Panc1 (cell line): ENCODE results near the gene RXFP4. TPM values are rescaled to one million over a fixed set of nuclear protein-coding genes. Genes with fewer than 3 reads are reported as not detected.

Experiments
- ATAC-seq: fragments of 200-7000 bp; cut with Tn5 transposase; 2 replicates; pipeline ENCODE4 v1.9.1; 2020; ENCODE audit warnings: mild to moderate bottlenecking, moderate library complexity
- BruUV-seq: library from RNA; stranded (reverse); fragments of 400-500 nt; replicated peaks from 2 replicates; lab custom pipeline; 2021; lab: Mats Ljungman, UMichigan
- CTCF ChIA-PET: fragments of 300-600 bp; sonication (Branson Sonifier 250); formaldehyde crosslinking; loops from one replicate; lab custom pipeline; 2022; ENCODE audit warnings: antibody characterized with exemption; lab: Charles Lee
- POLR2A ChIA-PET: fragments of 300-600 bp; sonication (Branson Sonifier 250); formaldehyde crosslinking; loops from one replicate; lab custom pipeline; 2022; ENCODE audit warnings: antibody characterized with exemption; lab: Charles Lee
- DNase-seq: peaks from one replicate; pipeline ENCODE4 v3.0.0-alpha.2; 2010; ENCODE audit warnings: low read depth, low spot score
- H3K27ac ChIP-seq: 2 replicates; pipeline ENCODE4 v1.5.1; 2011; ENCODE audit warnings: mild to moderate bottlenecking, low read length, inconsistent platforms
- H3K27me3 ChIP-seq: fragments of 200-500 bp; sonication (Bioruptor generic); 2 replicates; pipeline ENCODE4 v1.6.0; 2014; ENCODE audit warnings: low read length, inconsistent platforms; ENCODE audit not compliant: control insufficient read depth, insufficient read depth
- H3K36me3 ChIP-seq: fragments of 200-500 bp; sonication (Bioruptor generic); 2 replicates; pipeline ENCODE4 v1.5.1; 2014; ENCODE audit warnings: inconsistent platforms, mild to moderate bottlenecking, low read length, moderate library complexity; ENCODE audit not compliant: control insufficient read depth, insufficient read depth
- H3K4me1 ChIP-seq: 2 replicates; pipeline ENCODE4 v1.5.1; 2011; ENCODE audit warnings: inconsistent platforms, mild to moderate bottlenecking, low read length, moderate library complexity; ENCODE audit not compliant: control insufficient read depth, insufficient read depth
- H3K4me3 ChIP-seq, 2 experiments: 2 replicates each; pipeline ENCODE4 v1.5.1; 2011 to 2012; ENCODE audit warnings: low read depth in 2 of 2, low read length in 2 of 2, mild to moderate bottlenecking in 2 of 2, inconsistent platforms in 1 of 2, moderate library complexity in 1 of 2
- H3K9me3 ChIP-seq: fragments of 200-500 bp; sonication (Bioruptor generic); 2 replicates; pipeline ENCODE4 v1.5.1; 2014; ENCODE audit warnings: low read depth, mild to moderate bottlenecking, inconsistent platforms, low read length, moderate library complexity; ENCODE audit not compliant: control insufficient read depth, insufficient read depth
- POLR2AphosphoS5 ChIP-seq: IDR thresholded peaks from 2 replicates; pipeline ENCODE4 v1.6.1; 2012; ENCODE audit warnings: mild to moderate bottlenecking, low read depth, low read length, moderate library complexity
- SIN3A ChIP-seq: IDR thresholded peaks from 2 replicates; pipeline ENCODE4 v1.6.1; 2012; ENCODE audit warnings: low read depth, mild to moderate bottlenecking, low read length, moderate library complexity, borderline replicate concordance; ENCODE audit not compliant: insufficient read depth
- TCF7L2 ChIP-seq: IDR thresholded peaks from 2 replicates; pipeline ENCODE4 v1.6.1; 2011; ENCODE audit warnings: mild to moderate bottlenecking, low read depth, low read length, inconsistent platforms
- in situ Hi-C: cut with HindIII; loops from 2 replicates; pipeline ENCODE4 v1.10.0; 2016; ENCODE audit warnings: low sequenced_read_pairs, low pct_unique_long_range_greater_than_20kb
- intact Hi-C: fragments of 100-400 bp; cut with micrococcal nuclease; formaldehyde crosslinking; loops from one replicate; pipeline ENCODE4 v1.10.0; 2022; ENCODE audit not compliant: unreplicated experiment
- total RNA-seq: library from RNA; stranded (reverse); gene quantifications from one replicate; pipeline ENCODE4 v1.2.1, GENCODE V29; 2021; ENCODE audit not compliant: unreplicated experiment
- TF ChIP-seq, protein P1 (sequence below), 2 experiments: IDR thresholded peaks; 2 replicates each; pipeline ENCODE4 v1.6.1; 2011 to 2012; ENCODE audit warnings: low read depth in 2 of 2, control low read depth in 1 of 2, low read length in 1 of 2, mild to moderate bottlenecking in 1 of 2, moderate library complexity in 1 of 2; ENCODE audit not compliant: insufficient read depth in 1 of 2
- TF ChIP-seq, protein P2 (sequence below): fragments of 450-650 bp; IDR thresholded peaks from 2 replicates; pipeline ENCODE4 v1.5.1; 2017; ENCODE audit warnings: mild to moderate bottlenecking

Gene RXFP4
- total RNA-seq, 1 experiment from 2014 or later = 8.0 TPM

DNA sequence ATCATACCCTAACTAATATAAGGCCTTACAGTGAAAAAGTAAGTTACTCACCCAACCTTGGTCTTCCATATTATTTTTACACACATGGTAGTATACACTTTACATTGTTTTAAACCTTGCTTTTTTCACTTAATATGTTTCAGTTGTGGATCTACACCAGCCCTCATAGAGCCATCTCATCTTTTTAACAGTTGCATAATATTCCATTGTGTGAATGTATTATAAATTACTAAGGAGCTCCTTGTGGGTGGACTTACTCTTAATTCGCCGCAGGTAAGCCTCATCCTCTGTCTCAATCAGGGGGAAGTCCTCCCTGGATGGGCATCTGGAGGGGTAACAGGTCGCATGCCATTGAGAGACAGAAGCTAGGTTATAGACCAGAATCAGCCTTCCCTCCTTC, 13.2 kb downstream of the RXFP4 start:
- ATAC-seq (no peak), DNase-seq (no peak)
- in situ Hi-C loops (no loop called here), intact Hi-C loops (no loop called here)
- no peaks in the 10 kb centered on the region for H3K4me1 ChIP-seq
- H3K9me3 ChIP-seq = no peaks in the 10 kb centered on the region
- ChIA-PET CTCF (interaction anchor here (0.7 kb wide), 1 partner anchor 112 kb away, joined by 5 read pairs; no protein-coding TSS in a partner anchor), POLR2A (no interaction called here)
- no peak overlapping the region for H3K27ac ChIP-seq
- no peak overlapping the region for H3K4me3 ChIP-seq
- no peaks in the 10 kb centered on the region for H3K27me3 ChIP-seq
- BruUV-seq = no TSS peak
- H3K36me3 ChIP-seq = peaks cover 29% of the 10 kb centered on the region
- TF ChIP-seq POLR2AphosphoS5 = no peak
- TF ChIP-seq SIN3A = no peak
- TF ChIP-seq, protein P1, sequence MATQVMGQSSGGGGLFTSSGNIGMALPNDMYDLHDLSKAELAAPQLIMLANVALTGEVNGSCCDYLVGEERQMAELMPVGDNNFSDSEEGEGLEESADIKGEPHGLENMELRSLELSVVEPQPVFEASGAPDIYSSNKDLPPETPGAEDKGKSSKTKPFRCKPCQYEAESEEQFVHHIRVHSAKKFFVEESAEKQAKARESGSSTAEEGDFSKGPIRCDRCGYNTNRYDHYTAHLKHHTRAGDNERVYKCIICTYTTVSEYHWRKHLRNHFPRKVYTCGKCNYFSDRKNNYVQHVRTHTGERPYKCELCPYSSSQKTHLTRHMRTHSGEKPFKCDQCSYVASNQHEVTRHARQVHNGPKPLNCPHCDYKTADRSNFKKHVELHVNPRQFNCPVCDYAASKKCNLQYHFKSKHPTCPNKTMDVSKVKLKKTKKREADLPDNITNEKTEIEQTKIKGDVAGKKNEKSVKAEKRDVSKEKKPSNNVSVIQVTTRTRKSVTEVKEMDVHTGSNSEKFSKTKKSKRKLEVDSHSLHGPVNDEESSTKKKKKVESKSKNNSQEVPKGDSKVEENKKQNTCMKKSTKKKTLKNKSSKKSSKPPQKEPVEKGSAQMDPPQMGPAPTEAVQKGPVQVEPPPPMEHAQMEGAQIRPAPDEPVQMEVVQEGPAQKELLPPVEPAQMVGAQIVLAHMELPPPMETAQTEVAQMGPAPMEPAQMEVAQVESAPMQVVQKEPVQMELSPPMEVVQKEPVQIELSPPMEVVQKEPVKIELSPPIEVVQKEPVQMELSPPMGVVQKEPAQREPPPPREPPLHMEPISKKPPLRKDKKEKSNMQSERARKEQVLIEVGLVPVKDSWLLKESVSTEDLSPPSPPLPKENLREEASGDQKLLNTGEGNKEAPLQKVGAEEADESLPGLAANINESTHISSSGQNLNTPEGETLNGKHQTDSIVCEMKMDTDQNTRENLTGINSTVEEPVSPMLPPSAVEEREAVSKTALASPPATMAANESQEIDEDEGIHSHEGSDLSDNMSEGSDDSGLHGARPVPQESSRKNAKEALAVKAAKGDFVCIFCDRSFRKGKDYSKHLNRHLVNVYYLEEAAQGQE (IDR thresholded peaks at IDR 0.05; ENCODE audit: insufficient read depth in 1 of 2, low read depth in 2 of 2, low read length in 1 of 2) = no peak
- TF ChIP-seq, protein P2, sequence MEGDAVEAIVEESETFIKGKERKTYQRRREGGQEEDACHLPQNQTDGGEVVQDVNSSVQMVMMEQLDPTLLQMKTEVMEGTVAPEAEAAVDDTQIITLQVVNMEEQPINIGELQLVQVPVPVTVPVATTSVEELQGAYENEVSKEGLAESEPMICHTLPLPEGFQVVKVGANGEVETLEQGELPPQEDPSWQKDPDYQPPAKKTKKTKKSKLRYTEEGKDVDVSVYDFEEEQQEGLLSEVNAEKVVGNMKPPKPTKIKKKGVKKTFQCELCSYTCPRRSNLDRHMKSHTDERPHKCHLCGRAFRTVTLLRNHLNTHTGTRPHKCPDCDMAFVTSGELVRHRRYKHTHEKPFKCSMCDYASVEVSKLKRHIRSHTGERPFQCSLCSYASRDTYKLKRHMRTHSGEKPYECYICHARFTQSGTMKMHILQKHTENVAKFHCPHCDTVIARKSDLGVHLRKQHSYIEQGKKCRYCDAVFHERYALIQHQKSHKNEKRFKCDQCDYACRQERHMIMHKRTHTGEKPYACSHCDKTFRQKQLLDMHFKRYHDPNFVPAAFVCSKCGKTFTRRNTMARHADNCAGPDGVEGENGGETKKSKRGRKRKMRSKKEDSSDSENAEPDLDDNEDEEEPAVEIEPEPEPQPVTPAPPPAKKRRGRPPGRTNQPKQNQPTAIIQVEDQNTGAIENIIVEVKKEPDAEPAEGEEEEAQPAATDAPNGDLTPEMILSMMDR = no peak
- no peak for TF ChIP-seq TCF7L2

GRCh38 chr1:155957411-155957915, 16.0 kb downstream of the RXFP4 start:
- H3K36me3 ChIP-seq = peaks cover 23% of the 10 kb centered on the region

More at GRCh38 chr1:155957411-155957915, 16.0 kb downstream of the RXFP4 start:
- in situ Hi-C loops (no loop called here), intact Hi-C loops (no loop called here)
- BruUV-seq = no TSS peak
- no peak for ATAC-seq
- peaks cover 9% of the 10 kb centered on the region for H3K4me1 ChIP-seq
- H3K27ac ChIP-seq = no peak overlapping the region
- no peaks in the 10 kb centered on the region for H3K9me3 ChIP-seq
- ChIA-PET CTCF (no interaction called here), POLR2A (no interaction called here)
- no peaks in the 10 kb centered on the region for H3K27me3 ChIP-seq
- H3K4me3 ChIP-seq = no peak overlapping the region
- DNase-seq = no peak
- TF ChIP-seq SIN3A (no peak), TCF7L2 (no peak), POLR2AphosphoS5 (no peak)
- TF ChIP-seq, protein P1 (IDR thresholded peaks at IDR 0.05; ENCODE audit: insufficient read depth in 1 of 2, low read depth in 2 of 2, low read length in 1 of 2) = no peak
- TF ChIP-seq, protein P2 = no peak
